Esophagus squamous epithelium (tissue), 5 donors: ENCODE measurements around the gene CEMIP. TPM values are rescaled to one million over a fixed set of nuclear protein-coding genes. Genes with fewer than 3 reads are reported as not detected.

Source experiments
- DNase-seq: peaks from one replicate; lab custom pipeline; 2025; lab: John Stamatoyannopoulos, UW
- H3K27ac ChIP-seq, 4 donors: fragments of 200-600 bp; sonication (generic); one replicate each; pipeline ENCODE4 v1.5.1; 2016 to 2019; ENCODE audit warnings: mild to moderate bottlenecking in 1 of 4
- H3K27me3 ChIP-seq, 4 donors: fragments of 200-600 bp; sonication (generic); 1 replicate in 3 of 4; 2 replicates in 1 of 4; pipeline versions ENCODE4 v1.5.1 to v1.6.0; 2017 to 2021; ENCODE audit warnings: antibody characterized with exemption in 1 of 4
- H3K36me3 ChIP-seq, 3 donors: fragments of 200-600 bp; sonication (generic); one replicate each; pipeline ENCODE4 v1.5.1; 2016 to 2019
- H3K4me1 ChIP-seq, 3 donors: fragments of 200-600 bp; sonication (generic); one replicate each; pipeline ENCODE4 v1.5.1; 2017 to 2019
- H3K4me3 ChIP-seq, 4 donors: fragments of 200-600 bp; sonication (generic); 1 replicate in 3 of 4; 2 replicates in 1 of 4; pipeline ENCODE4 v1.5.1; 2016 to 2019; ENCODE audit warnings: mild to moderate bottlenecking in 2 of 4, moderate library complexity in 1 of 4
- H3K9me3 ChIP-seq, 3 donors: fragments of 200-600 bp; sonication (generic); one replicate each; pipeline ENCODE4 v1.5.1; 2016 to 2019
- CTCF ChIP-seq, 6 experiments: fragments of 450-650 bp in 4 of 6; fragments of 200-600 bp in 2 of 6; sonication (generic) in 2 of 6; IDR thresholded peaks; one replicate each; pipeline ENCODE4 v1.5.1; 2016 to 2019; ENCODE audit warnings: antibody characterized with exemption in 6 of 6, mild to moderate bottlenecking in 4 of 6, moderate library complexity in 4 of 6
- POLR2A ChIP-seq, 4 donors: fragments of 450-650 bp; IDR thresholded peaks; one replicate each; pipeline ENCODE4 v1.6.1; 2017; ENCODE audit warnings: antibody characterized with exemption in 4 of 4, mild to moderate bottlenecking in 4 of 4, moderate library complexity in 3 of 4
- WGBS, 2 donors: methylation state at CpG; one replicate each; pipeline ENCODE4 v1.1.5; 2018; 5-methylcytosine and 5-hydroxymethylcytosine counted together
- intact Hi-C: fragments of 100-400 bp; cut with DNase I; formaldehyde crosslinking; loops from one replicate; pipeline ENCODE4 v1.15.0; 2022
- total RNA-seq, 4 donors: library from RNA; depleted of rRNA; stranded (reverse); fragments of >200 nt; gene quantifications; one replicate each; pipeline ENCODE4 v1.1.0, GENCODE V29; 2016
- donor health status: DM: yes; HTN: yes; CAD: no.

CEMIP gene
- total RNA-seq, 4 donors from 2014 or later: 2.8 to 13.5 (median 7.6) TPM

GRCh38 chr15:80832686-80833085 lies 53.5 kb downstream of the CEMIP start:
- H3K9me3 ChIP-seq: no peaks in the 10 kb centered on the region
- peaks cover 0 to 28% (median 10%) of the 10 kb centered on the region in 3 donors for H3K4me1 ChIP-seq
- H3K4me3 ChIP-seq: no peak overlapping the region
- DNase-seq: no peak
- no peak overlapping the region for H3K27ac ChIP-seq
- peaks cover 0 to 69% (median 0%) of the 10 kb centered on the region in 4 donors for H3K27me3 ChIP-seq
- WGBS, 2 donors: 60 to 69% methylated on average over 3 of the region's 3 CpGs
- TF ChIP-seq CTCF (IDR thresholded peaks at IDR 0.05) (no peak), POLR2A (IDR thresholded peaks at IDR 0.05) (no peak)
- H3K36me3 ChIP-seq: no peaks in the 10 kb centered on the region
- intact Hi-C loops: no loop called here

- WGBS, 2 donors: 18 to 41% methylated on average over 2 of the region's 2 CpGs
- Histone ChIP-seq H3K4me1 (peaks cover 0 to 44% (median 10%) of the 10 kb centered on the region in 3 donors), H3K27me3 (peaks cover 0 to 69% (median 0%) of the 10 kb centered on the region in 4 donors), H3K27ac (no peak overlapping the region), H3K9me3 (no peaks in the 10 kb centered on the region), H3K36me3 (no peaks in the 10 kb centered on the region), H3K4me3 (no peak overlapping the region)
- intact Hi-C loops: no loop called here
- no peak for TF ChIP-seq POLR2A (IDR thresholded peaks at IDR 0.05)
- DNase-seq: no peak
These were observed 55.2 kb downstream of the CEMIP start for GRCh38 chr15:80834402-80834801.

GRCh38 chr15:80834906-80835305 lies 55.7 kb downstream of the CEMIP start:
- Histone ChIP-seq H3K27ac (no peak overlapping the region), H3K9me3 (no peaks in the 10 kb centered on the region), H3K27me3 (peaks cover 0 to 66% (median 0%) of the 10 kb centered on the region in 4 donors), H3K4me3 (no peak overlapping the region), H3K4me1 (peaks cover 0 to 49% (median 10%) of the 10 kb centered on the region in 3 donors), H3K36me3 (no peaks in the 10 kb centered on the region)
- intact Hi-C loops: no loop called here
- DNase-seq: no peak
- 59 to 75% methylated on average over 1 of the region's 1 CpG for WGBS, 2 donors
- TF ChIP-seq POLR2A (IDR thresholded peaks at IDR 0.05) (no peak), CTCF (IDR thresholded peaks at IDR 0.05) (no peak)

- peaks cover 0 to 66% (median 0%) of the 10 kb centered on the region in 4 donors for H3K27me3 ChIP-seq
- no peaks in the 10 kb centered on the region for H3K9me3 ChIP-seq
- TF ChIP-seq POLR2A (IDR thresholded peaks at IDR 0.05) (no peak), CTCF (IDR thresholded peaks at IDR 0.05) (peak in 1 of 6 experiments; percentile 35)
- H3K27ac ChIP-seq: no peak overlapping the region
- WGBS, 2 donors: 91% methylated on average over 4 of the region's 4 CpGs; no CpG with 5 or more reads in 1 of the 2 donors
- H3K36me3 ChIP-seq: no peaks in the 10 kb centered on the region
- H3K4me3 ChIP-seq: no peak overlapping the region
- intact Hi-C loops: no loop called here
- H3K4me1 ChIP-seq: peaks cover under 1 to 53% (median 14%) of the 10 kb centered on the region in 3 donors
- no peak for DNase-seq
These were observed 56.2 kb downstream of the CEMIP start for GRCh38 chr15:80835336-80835735.

- no peak for TF ChIP-seq CTCF (IDR thresholded peaks at IDR 0.05)
- TF ChIP-seq POLR2A (IDR thresholded peaks at IDR 0.05): no peak
- Histone ChIP-seq H3K36me3 (no peaks in the 10 kb centered on the region), H3K4me3 (no peak overlapping the region), H3K9me3 (no peaks in the 10 kb centered on the region), H3K27me3 (peaks cover 0 to 70% (median 0%) of the 10 kb centered on the region in 4 donors), H3K4me1 (peaks cover 5 to 62% (median 20%) of the 10 kb centered on the region in 3 donors), H3K27ac (no peak overlapping the region)
- WGBS, 2 donors: 85 to 89% methylated on average over 9 of the region's 9 CpGs
- no peak for DNase-seq
- intact Hi-C loops: no loop called here
These were observed 57.1 kb downstream of the CEMIP start for GRCh38 chr15:80836223-80836622.
